GM19035 (cell line): ENCODE data around the gene MAPK8.

Experiments used
- ATAC-seq: cut with Tn5 transposase; IDR thresholded peaks from one replicate; pipeline ENCODE4 v1.9.1; 2021; ENCODE audit not compliant: unreplicated experiment

MAPK8 gene

GRCh38 chr10:48459270-48460150 lies 153.0 kb downstream of the MAPK8 start:
- ATAC-seq, result no peak

GRCh38 chr10:48460182-48460581 lies 153.7 kb downstream of the MAPK8 start:
- ATAC-seq, result no peak

- ATAC-seq, result no peak
Observed at GRCh38 chr10:48461623-48462481, 155.4 kb downstream of the MAPK8 start.

DNA sequence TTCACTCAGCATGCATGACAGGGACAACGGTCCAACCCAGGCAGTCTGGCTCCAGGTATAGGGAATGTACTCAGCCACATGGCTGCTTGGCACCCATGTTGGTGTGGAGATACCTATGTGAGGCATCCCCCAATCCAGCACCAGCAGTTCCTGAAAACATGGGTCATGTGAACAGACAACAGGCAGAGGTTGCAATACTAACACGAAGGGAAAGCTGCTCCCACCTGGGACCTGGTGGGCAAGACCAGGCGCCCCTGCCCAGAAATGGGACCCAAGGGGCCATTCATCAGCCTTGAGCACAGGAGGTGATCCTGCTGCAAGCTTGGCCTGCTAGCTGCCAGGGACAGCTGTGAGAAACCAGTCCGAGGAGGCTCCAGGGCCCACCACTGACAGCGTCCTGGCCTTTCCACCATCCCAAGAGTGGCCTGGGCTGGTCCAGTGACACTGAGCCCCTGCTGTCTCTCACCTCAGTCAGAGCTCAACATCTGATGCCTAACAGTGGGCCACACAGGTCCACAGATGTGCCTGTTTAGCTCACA lies 156.1 kb downstream of the MAPK8 start:
- ATAC-seq, result no peak

GRCh38 chr10:48463318-48464003 lies 157.0 kb downstream of the MAPK8 start:
- ATAC-seq, result no peak

GRCh38 chr10:48464121-48464870 lies 157.8 kb downstream of the MAPK8 start:
- ATAC-seq, result no peak

GRCh38 chr10:48464871-48465736 lies 158.6 kb downstream of the MAPK8 start:
- no peak for ATAC-seq

- ATAC-seq, result no peak
Observed at GRCh38 chr10:48465860-48466521, 159.5 kb downstream of the MAPK8 start.

DNA sequence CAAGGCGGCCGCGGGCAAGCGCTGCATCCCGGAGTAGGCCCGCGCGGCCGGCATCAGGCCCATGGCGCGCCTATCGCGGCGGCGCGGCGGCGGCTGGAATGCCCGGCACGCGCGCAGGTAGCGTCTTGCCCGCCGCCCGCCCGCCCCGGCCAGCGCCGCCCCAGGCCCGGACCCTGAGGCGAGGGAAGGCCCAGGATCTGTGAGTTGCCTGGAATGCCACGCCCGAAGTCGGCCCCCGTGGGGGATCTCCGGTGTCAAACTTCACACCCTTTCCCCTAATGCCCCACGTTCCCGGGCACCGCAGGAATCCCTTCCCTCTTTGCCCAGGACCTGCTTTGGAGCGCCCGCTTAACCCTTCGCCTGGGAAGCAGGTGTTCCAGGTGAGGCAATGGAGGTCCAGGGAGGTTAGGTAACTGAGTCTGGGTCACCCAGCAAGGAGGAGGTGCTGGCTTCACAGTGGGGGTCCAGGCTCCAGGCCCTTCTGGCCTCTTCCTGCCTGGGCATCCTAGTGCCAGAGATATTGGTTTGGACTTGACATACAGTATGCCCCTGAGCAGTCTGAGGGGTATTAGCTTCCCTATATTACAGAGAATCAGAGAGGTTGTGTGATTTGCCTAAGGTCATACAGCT lies 160.2 kb downstream of the MAPK8 start:
- no peak for ATAC-seq

DNA sequence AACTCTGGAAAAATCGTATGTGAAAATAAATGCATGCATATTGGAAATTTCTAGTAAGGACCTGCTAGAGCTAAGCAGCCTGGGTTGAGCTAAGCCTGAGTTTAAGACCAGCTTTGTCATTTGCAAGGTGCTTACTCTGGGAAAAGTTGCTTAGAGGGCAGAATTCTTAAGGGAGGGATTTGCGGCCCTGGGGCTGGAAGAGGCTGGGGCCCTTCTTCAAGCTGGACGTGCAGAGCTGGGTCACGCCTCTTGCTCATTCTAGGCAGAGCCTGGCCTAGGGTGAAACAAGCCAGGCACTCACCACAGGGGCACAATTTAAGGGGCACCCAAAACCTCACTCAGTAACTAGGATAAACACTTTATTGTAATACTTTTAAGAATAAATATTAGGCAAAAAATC lies 161.2 kb downstream of the MAPK8 start:
- no peak for ATAC-seq

GRCh38 chr10:48468130-48468790 lies 161.8 kb downstream of the MAPK8 start:
- ATAC-seq, result no peak

DNA sequence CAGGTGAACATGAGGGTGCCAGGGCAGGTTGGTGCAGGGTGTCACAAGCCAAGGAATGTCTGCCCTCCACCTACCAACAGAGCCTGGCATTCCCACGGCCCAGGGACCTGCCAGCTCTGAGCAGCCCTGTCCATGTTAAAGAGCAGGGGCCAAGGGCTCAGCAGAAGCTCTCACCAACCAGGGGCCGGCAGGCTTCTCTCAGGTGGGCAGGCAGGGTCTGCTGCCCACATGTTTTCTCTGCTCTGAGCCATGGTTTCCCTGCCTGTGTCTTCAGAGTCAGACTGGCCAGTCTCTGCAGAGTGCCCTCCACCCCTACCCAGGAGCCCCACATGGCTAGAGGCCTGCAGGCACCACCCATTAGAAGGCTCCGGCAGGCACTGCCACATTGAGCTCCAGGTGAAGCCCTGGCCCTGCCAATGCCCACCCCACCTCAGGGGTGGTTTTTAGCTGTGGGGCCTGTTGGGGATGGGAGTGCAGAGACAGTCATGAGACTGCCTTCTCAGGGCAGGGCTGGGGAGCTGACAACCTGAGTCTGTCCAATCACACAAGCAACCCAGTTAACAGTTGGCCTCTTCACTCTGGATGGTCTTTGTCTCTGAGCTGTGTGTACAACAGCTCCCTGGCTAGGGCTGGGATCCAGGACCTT lies 162.5 kb downstream of the MAPK8 start:
- ATAC-seq, result no peak

DNA sequence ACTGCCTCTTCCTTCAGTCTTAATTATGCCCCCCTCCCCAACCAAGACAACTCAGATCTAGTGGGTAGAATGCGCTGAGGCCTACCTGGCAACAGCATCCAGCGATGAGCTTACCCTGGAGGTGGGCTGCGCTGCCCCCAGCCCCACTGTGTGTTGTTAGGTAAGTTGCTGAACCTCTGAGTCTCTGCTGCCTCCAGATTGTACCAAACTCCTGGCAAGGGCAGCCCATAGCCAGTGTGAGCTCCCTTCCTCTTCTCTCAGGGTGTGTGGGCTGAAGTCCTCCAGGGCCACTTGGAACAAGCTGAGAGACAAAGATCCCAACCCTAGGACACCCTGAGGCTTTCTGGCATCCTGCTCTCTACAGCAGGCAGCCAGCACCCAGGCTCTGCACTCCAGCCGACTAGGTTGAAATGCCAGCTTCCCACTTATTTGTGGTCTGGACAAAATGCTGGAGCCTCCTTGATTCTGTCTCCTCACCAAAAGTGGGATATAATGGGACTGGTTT lies 163.1 kb downstream of the MAPK8 start:
- no peak for ATAC-seq

DNA sequence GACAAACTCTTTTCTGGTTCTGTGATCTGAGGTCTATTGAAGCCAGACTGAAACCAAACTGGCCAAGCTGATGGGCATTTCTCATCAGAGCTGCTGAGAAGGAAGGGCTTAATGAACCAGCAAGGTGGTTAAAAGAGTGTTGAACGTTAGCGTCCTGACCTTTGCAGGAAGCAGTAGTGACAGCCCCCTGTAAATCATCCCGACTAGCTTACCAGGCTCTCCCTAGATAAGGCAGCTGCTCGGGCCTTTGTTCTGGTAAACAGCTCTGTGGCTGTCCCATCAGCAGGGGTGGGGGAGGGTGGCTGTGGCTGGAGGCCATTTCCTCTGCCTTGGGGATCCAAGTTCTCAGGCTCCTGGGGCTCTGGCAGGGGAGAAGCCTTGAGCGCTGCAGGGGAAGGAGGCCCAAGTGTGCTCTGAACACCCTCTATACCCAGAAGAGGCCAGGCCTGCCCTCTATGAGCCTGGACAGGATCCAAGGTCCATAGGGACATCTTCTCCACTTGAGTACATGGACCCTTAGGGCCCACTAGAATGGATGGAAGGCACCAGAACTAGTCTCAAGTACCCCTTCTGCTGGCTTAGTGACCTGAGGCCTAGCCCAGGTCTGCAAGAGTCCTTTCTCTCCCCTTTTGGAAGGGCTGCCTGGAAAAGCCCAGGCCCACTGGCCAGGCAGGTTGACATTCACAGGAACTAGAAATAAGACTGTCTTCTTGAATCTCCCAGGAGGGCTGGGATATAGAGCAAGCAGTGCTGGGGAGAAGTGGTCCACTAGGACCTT lies 163.8 kb downstream of the MAPK8 start:
- no peak for ATAC-seq

- no peak for ATAC-seq
Observed at GRCh38 chr10:48470893-48471805, 164.7 kb downstream of the MAPK8 start.
